ENCODE data around the gene ANAPC2. TPM values are rescaled to one million over a fixed set of nuclear protein-coding genes. Genes with fewer than 3 reads are reported as not detected.

The ANAPC2 gene
- total RNA-seq, 2 donors from 2014 or later, result 66.5 to 69.2 TPM

DNA sequence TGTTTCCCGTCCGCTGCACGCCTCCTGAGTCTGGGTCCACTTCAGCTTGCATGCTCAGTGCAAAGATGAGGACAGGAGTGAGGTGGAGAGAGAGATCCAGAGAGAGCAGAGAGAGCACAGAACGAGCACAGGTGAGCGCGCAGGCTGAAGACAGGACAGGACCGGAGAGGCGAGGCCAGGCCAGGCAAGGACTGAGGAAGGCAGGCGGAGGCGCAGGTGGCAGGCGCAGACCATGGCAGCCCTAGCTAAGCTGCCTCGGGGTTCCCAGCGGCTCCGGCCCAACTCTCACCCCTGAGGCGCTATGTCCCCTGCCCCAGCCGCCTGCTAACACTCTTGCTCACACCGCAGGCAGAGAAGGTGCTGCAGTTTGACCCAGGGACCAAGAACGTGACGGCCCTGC is 39.7 kb downstream of the ANAPC2 start:
- Histone ChIP-seq H3K36me3 (ENCODE audit: control insufficient read depth, insufficient read depth, low read length) (no peaks in the 10 kb centered on the region), H3K9me3 (ENCODE audit: control insufficient read depth, low read length) (no peaks in the 10 kb centered on the region), H3K4me1 (ENCODE audit: control insufficient read depth, insufficient read depth, low read length) (no peaks in the 10 kb centered on the region), H3K9ac (ENCODE audit: extremely low read depth, low read length, poor library complexity, severe bottlenecking) (no peak overlapping the region), H3K27ac (ENCODE audit: low read depth, low read length) (no peak overlapping the region), H3K27me3 (ENCODE audit: control insufficient read depth, insufficient read depth, low read length, poor library complexity, severe bottlenecking) (peaks cover 20% of the 10 kb centered on the region), H3K4me3 (ENCODE audit: low read length) (no peak overlapping the region)
- Mint-ChIP-seq H3K9me3 (no peaks in the 10 kb centered on the region), H3K4me3 (no peak overlapping the region), H3K27me3 (ENCODE audit: insufficient read depth) (peaks cover 21% of the 10 kb centered on the region), H3K27ac (no peak overlapping the region), H3K36me3 (ENCODE audit: low read depth) (no peaks in the 10 kb centered on the region), H3K4me1 (no peaks in the 10 kb centered on the region)
- TF ChIP-seq, protein P1, sequence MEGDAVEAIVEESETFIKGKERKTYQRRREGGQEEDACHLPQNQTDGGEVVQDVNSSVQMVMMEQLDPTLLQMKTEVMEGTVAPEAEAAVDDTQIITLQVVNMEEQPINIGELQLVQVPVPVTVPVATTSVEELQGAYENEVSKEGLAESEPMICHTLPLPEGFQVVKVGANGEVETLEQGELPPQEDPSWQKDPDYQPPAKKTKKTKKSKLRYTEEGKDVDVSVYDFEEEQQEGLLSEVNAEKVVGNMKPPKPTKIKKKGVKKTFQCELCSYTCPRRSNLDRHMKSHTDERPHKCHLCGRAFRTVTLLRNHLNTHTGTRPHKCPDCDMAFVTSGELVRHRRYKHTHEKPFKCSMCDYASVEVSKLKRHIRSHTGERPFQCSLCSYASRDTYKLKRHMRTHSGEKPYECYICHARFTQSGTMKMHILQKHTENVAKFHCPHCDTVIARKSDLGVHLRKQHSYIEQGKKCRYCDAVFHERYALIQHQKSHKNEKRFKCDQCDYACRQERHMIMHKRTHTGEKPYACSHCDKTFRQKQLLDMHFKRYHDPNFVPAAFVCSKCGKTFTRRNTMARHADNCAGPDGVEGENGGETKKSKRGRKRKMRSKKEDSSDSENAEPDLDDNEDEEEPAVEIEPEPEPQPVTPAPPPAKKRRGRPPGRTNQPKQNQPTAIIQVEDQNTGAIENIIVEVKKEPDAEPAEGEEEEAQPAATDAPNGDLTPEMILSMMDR (conservative IDR thresholded peaks at IDR 0.05), result no peak
- no peak for DNase-seq
- WGBS, 2 experiments (ENCODE audit: insufficient coverage in 1 of 2, insufficient read length in 1 of 2), result 90% methylated on average over 15 to 19 of the region's 19 CpGs

DNA sequence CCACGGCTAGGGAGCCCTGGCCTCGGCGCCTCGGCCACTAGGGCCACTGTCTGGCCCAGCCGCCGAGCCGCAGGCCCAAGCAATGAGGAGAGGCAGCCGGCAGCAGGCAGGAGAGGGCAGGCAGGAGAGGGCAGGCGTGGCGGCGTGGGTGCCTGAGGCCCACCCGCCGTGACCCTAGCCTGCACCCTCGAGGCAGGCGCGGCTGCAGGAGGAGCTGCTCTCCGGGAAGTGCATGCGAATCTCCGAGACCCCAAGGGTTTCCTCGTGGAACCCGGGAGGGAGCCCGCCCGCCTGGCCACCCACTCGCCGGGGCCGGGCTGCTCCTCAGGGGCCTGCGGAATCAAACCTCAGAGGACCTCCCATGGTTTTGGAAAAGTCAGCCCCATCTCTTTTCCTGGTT is 40.1 kb downstream of the ANAPC2 start:
- H3K27me3 Mint-ChIP-seq (ENCODE audit: insufficient read depth), result peaks cover 25% of the 10 kb centered on the region
- H3K27ac ChIP-seq (ENCODE audit: low read depth, low read length), result no peak overlapping the region
- no peak overlapping the region for H3K4me3 ChIP-seq (ENCODE audit: low read length)
- H3K36me3 Mint-ChIP-seq (ENCODE audit: low read depth), result no peaks in the 10 kb centered on the region
- DNase-seq, result no peak
- no peaks in the 10 kb centered on the region for H3K4me1 ChIP-seq (ENCODE audit: control insufficient read depth, insufficient read depth, low read length)
- H3K4me3 Mint-ChIP-seq, result no peak overlapping the region
- no peaks in the 10 kb centered on the region for H3K9me3 ChIP-seq (ENCODE audit: control insufficient read depth, low read length)
- TF ChIP-seq, protein P1 (conservative IDR thresholded peaks at IDR 0.05), result no peak
- no peaks in the 10 kb centered on the region for H3K9me3 Mint-ChIP-seq
- no peaks in the 10 kb centered on the region for H3K36me3 ChIP-seq (ENCODE audit: control insufficient read depth, insufficient read depth, low read length)
- H3K27ac Mint-ChIP-seq, result no peak overlapping the region
- 80 to 84% methylated on average over 24 to 27 of the region's 27 CpGs for WGBS, 2 experiments (ENCODE audit: insufficient coverage in 1 of 2, insufficient read length in 1 of 2)
- peaks cover 24% of the 10 kb centered on the region for H3K27me3 ChIP-seq (ENCODE audit: control insufficient read depth, insufficient read depth, low read length, poor library complexity, severe bottlenecking)
- no peak overlapping the region for H3K9ac ChIP-seq (ENCODE audit: extremely low read depth, low read length, poor library complexity, severe bottlenecking)
- H3K4me1 Mint-ChIP-seq, result no peaks in the 10 kb centered on the region

DNA sequence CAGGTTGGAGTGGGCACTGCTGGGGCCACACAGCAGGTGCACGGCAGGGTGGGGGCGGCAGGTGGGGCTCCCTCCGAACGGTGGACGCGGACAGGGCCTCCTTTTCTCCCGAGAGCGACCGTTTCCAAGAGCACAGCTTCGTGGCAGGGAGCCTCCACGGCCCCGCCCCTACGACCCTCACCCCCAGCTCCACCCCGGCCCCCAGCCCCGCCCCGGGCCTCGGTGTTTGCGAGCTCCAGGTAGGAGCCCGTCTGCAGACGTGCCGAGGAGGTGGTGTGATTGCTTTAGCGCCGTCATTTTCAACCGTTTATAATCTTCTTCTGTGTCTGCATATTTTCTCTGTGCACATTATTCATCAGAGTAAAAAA is 40.6 kb downstream of the ANAPC2 start:
- Histone ChIP-seq H3K36me3 (ENCODE audit: control insufficient read depth, insufficient read depth, low read length) (no peaks in the 10 kb centered on the region), H3K9ac (ENCODE audit: extremely low read depth, low read length, poor library complexity, severe bottlenecking) (no peak overlapping the region), H3K4me3 (ENCODE audit: low read length) (no peak overlapping the region), H3K27me3 (ENCODE audit: control insufficient read depth, insufficient read depth, low read length, poor library complexity, severe bottlenecking) (peaks cover 29% of the 10 kb centered on the region), H3K27ac (ENCODE audit: low read depth, low read length) (no peak overlapping the region), H3K4me1 (ENCODE audit: control insufficient read depth, insufficient read depth, low read length) (no peaks in the 10 kb centered on the region), H3K9me3 (ENCODE audit: control insufficient read depth, low read length) (no peaks in the 10 kb centered on the region)
- Mint-ChIP-seq H3K27ac (no peak overlapping the region), H3K27me3 (ENCODE audit: insufficient read depth) (peaks cover 29% of the 10 kb centered on the region), H3K9me3 (no peaks in the 10 kb centered on the region), H3K4me1 (no peaks in the 10 kb centered on the region), H3K4me3 (no peak overlapping the region), H3K36me3 (ENCODE audit: low read depth) (no peaks in the 10 kb centered on the region)
- TF ChIP-seq, protein P1 (conservative IDR thresholded peaks at IDR 0.05), result no peak
- 62 to 67% methylated on average over 13 to 24 of the region's 24 CpGs for WGBS, 2 experiments (ENCODE audit: insufficient coverage in 1 of 2, insufficient read length in 1 of 2)
- no peak for DNase-seq
